Calu3 (cell line): Measurements from ENCODE around the gene CARD6. TPM values are rescaled to one million over a fixed set of nuclear protein-coding genes. Genes with fewer than 3 reads are reported as not detected.
A peak's percentile ranks its signal among the peaks of the same experiment; 100 is the strongest.
"Not testable (repeated sequence)": the region's sequence is repeated elsewhere in the genome, so short reads cannot be mapped to it uniquely, and the experiment has no call there.

Experiments
- Bru-seq: library from RNA; stranded (reverse); fragments of 400-500 nt; gene quantifications from one replicate; lab custom pipeline; 2021; lab: Mats Ljungman, UMichigan
- BruChase-seq, 2 experiments: library from RNA; stranded (reverse); fragments of 400-500 nt; gene quantifications; one replicate each; lab custom pipeline; 2021; lab: Mats Ljungman, UMichigan
- BruUV-seq: library from RNA; stranded (reverse); fragments of 400-500 nt; replicated peaks from 2 replicates; lab custom pipeline; 2021; lab: Mats Ljungman, UMichigan
- CTCF ChIA-PET: fragments of 300-600 bp; sonication (Branson Sonifier 250); formaldehyde crosslinking; loops from one replicate; lab custom pipeline; 2022; ENCODE audit warnings: antibody characterized with exemption; lab: Charles Lee
- DNase-seq: peaks from one replicate; pipeline ENCODE4 v3.0.0; 2022
- H3K27ac Mint-ChIP-seq: one replicate; pipeline ENCODE4 v1.8.0; 2022; ENCODE audit warnings: mixed read lengths; ENCODE audit not compliant: unreplicated experiment
- H3K27me3 Mint-ChIP-seq: one replicate; pipeline ENCODE4 v1.8.0; 2022; ENCODE audit warnings: mixed read lengths; ENCODE audit not compliant: unreplicated experiment
- H3K36me3 Mint-ChIP-seq: one replicate; pipeline ENCODE4 v1.8.0; 2022; ENCODE audit warnings: mild to moderate bottlenecking, moderate library complexity, mixed read lengths; ENCODE audit not compliant: insufficient read depth, unreplicated experiment
- H3K4me1 Mint-ChIP-seq: one replicate; pipeline ENCODE4 v1.8.0; 2022; ENCODE audit warnings: mild to moderate bottlenecking, low read depth, mixed read lengths; ENCODE audit not compliant: unreplicated experiment
- H3K4me3 Mint-ChIP-seq: one replicate; pipeline ENCODE4 v1.8.0; 2022; ENCODE audit warnings: mild to moderate bottlenecking, low read depth, moderate library complexity, mixed read lengths; ENCODE audit not compliant: unreplicated experiment
- H3K9me3 Mint-ChIP-seq: one replicate; pipeline ENCODE4 v1.8.0; 2022; ENCODE audit warnings: low read depth, mixed read lengths; ENCODE audit not compliant: unreplicated experiment
- CTCF ChIP-seq: fragments of 200-600 bp; IDR thresholded peaks from one replicate; pipeline ENCODE4 v1.8.0; 2022; ENCODE audit warnings: antibody characterized with exemption; ENCODE audit not compliant: unreplicated experiment
- intact Hi-C: fragments of 100-400 bp; cut with micrococcal nuclease; formaldehyde crosslinking; loops from one replicate; pipeline ENCODE4 v1.10.0; 2022; ENCODE audit not compliant: unreplicated experiment
- long read RNA-seq: library from polyadenylated mRNA; stranded (forward); transcript quantifications from one replicate; pipeline ENCODE4 v2.0.0, GENCODE V29; 2022
- total RNA-seq: library from RNA; stranded (reverse); gene quantifications from 2 replicates; pipeline ENCODE4 v1.2.3, GENCODE V29; 2022

CARD6 gene
- total RNA-seq (5.9 and 8.2 TPM in 2 replicates), Bru-seq, nascent RNA (percentile 56 among the genes with signal in this experiment), BruChase-seq, experiment 1, labeled RNA remaining after a 6-hour chase (percentile 57 among the genes with signal in this experiment), BruChase-seq, experiment 2, labeled RNA remaining after a 2-hour chase (percentile 61 among the genes with signal in this experiment)
- long read RNA-seq, full-length matches to known transcripts = 10 of 12 reads
- long read RNA-seq, partial matches to known transcripts = 0 of 12 reads
- long read RNA-seq, other reads (novel, unspliced or antisense) = 2 of 12 reads

DNA sequence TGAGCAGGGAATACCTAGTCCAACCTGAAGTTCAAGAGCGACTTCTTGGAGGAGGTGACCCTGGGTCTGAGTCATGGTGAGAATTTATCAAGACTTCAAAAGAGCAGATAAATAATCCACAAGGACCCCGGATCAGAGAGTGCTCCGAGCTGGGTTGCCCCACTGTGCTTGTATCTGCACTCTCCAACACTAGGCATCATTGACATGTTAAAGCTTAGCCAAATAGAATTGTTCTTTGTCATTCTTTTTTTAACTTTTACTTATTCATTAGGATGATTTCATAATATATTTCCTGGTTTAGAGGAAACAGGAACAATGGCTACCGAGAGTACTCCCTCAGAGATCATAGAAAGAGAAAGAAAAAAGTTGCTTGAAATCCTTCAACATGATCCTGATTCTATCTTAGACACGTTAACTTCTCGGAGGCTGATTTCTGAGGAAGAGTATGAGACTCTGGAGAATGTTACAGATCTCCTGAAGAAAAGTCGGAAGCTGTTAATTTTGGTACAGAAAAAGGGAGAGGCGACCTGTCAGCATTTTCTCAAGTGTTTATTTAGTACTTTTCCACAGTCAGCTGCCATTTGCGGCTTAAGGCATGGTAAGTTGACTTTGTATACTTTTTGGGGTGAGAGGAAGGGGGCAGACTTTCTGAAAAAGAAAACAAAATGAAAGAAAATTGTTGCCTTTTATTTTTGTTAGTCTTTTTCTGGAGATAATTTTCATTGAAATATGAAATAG lies at the start of gene CARD6:
TSS of gene CARD6 (plus strand) at position 300 of the 738 bp plus-strand sequence. CDS start at position 316, 16 bp downstream.
- intact Hi-C loops = loop anchor here (5.0 kb wide), 1 partner anchor 64 kb away; no protein-coding TSS in a partner anchor
- BruUV-seq = TSS peak; percentile 87
- TF ChIP-seq CTCF = no peak
- Mint-ChIP-seq H3K27me3 (no peaks in the 10 kb centered on the region), H3K27ac (peak within 1 kb of the TSS; percentile 97), H3K36me3 (peaks cover 18% of the 10 kb centered on the region), H3K4me1 (peaks cover 30% of the 10 kb centered on the region), H3K4me3 (peak within 1 kb of the TSS; percentile 83), H3K9me3 (no peaks in the 10 kb centered on the region)
- CTCF ChIA-PET = interaction anchor here (0.9 to 1.1 kb wide), 3 partner anchors 38 to 341 kb away, joined by 3 to 4 read pairs (median 4); partner anchors contain the start of gene PRKAA1
- DNase-seq = peak; percentile 30

DNA sequence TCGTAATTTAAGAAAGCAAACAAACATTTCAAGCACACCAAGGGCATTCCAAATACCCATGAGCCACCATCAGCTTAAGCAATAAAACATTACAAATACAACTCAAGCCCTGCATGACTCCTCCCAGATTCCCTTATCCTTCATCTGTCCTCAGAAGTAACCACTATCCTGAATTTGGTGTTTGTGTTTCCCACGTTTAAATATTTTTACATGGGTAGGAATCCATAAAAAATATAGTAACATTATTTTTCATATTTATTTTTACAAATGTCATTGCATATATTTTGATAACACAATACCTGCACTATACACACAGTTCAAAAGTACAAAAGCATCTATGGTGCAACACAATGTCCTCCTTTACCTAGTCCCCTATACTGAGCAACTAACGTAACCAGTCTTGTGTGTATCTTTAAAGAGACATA lies 49.4 kb upstream of the CARD6 start:
- Mint-ChIP-seq H3K27ac (no peak overlapping the region), H3K27me3 (no peaks in the 10 kb centered on the region), H3K4me3 (no peak overlapping the region), H3K9me3 (no peaks in the 10 kb centered on the region), H3K4me1 (peaks cover 10% of the 10 kb centered on the region), H3K36me3 (peaks cover 35% of the 10 kb centered on the region)
- BruUV-seq = no TSS peak
- intact Hi-C loops = no loop called here
- DNase-seq = no peak
- TF ChIP-seq CTCF = no peak
- CTCF ChIA-PET = no interaction called here

DNA sequence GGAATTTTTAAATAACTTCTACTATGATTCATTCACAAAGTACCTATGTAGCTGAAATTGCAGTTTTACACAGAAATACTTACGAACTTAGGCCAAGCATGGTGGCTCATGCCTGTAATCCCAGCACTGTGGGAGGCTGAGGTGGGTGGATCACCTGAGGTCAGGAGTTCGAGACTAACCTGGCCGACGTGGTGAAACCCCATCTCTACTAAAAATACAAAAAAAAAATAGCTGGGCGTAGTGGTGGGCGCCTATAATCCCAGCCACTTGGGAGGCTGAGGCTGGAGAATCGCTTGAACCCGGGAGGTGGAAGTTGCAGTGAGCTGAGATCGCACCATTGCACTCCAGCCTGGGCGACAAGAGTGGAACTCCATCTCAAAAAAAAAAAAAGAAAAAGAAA lies 48.5 kb upstream of the CARD6 start:
- H3K9me3 Mint-ChIP-seq, H3K27me3 Mint-ChIP-seq, CTCF ChIA-PET, H3K27ac Mint-ChIP-seq, DNase-seq, H3K4me3 Mint-ChIP-seq, intact Hi-C loops, BruUV-seq: not testable (repeated sequence)
- Mint-ChIP-seq H3K4me1 (peaks cover 10% of the 10 kb centered on the region), H3K36me3 (peaks cover 45% of the 10 kb centered on the region)

DNA sequence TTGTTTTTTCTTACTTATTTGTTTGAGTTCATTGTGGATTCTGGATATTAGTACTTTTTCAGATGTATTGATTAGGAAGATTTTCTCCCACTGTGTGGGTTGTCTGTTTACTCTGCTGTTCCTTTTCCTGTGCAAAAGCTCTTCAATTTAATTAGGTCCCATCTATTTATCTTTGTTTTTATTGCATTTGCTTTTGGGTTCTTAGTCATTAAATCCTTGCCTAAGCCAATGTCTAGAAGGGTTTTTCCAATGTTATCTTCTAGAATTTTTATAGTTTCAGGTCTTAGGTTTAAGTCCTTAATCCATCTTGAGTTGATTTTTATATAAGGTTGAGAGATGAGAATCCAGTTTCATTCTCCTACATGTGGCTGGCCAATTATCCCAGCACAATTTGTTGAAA lies 46.8 kb upstream of the CARD6 start:
- H3K27ac Mint-ChIP-seq, BruUV-seq, intact Hi-C loops, H3K9me3 Mint-ChIP-seq, H3K4me3 Mint-ChIP-seq, CTCF ChIA-PET, DNase-seq, H3K27me3 Mint-ChIP-seq: not testable (repeated sequence)
- Mint-ChIP-seq H3K4me1 (peaks cover 14% of the 10 kb centered on the region), H3K36me3 (peaks cover 50% of the 10 kb centered on the region)

GRCh38 chr5:40794877-40795276 lies 46.3 kb upstream of the CARD6 start:
- CTCF ChIA-PET, intact Hi-C loops, DNase-seq, H3K9me3 Mint-ChIP-seq, H3K27me3 Mint-ChIP-seq, BruUV-seq, H3K4me3 Mint-ChIP-seq, H3K27ac Mint-ChIP-seq: not testable (repeated sequence)
- peaks cover 17% of the 10 kb centered on the region for H3K4me1 Mint-ChIP-seq
- H3K36me3 Mint-ChIP-seq = peaks cover 50% of the 10 kb centered on the region
